ENCODE results near the gene KLK4. TPM values are rescaled to one million over a fixed set of nuclear protein-coding genes. Genes with fewer than 3 reads are reported as not detected.

The KLK4 gene
- total and polyA plus RNA-seq, 9 of the 15 experiments (the other 6 are each of a cell fraction or from before 2014, with no cell fraction given) = not detected

- TF ChIP-seq MCM5 (IDR thresholded peaks at IDR 0.05; ENCODE audit: low read depth) = no peak
These were observed 14.5 kb upstream of the KLK4 start (continued) for GRCh38 chr19:50925734-50926133.

- H3K27ac ChIP-seq (ENCODE audit: extremely low read depth, low read depth, low read length) = no peak overlapping the region
- no peak overlapping the region for H3K4me2 ChIP-seq (ENCODE audit: insufficient read depth, low read length)
- ATAC-seq = no peak
- peaks cover 6 to 29% of the 10 kb centered on the region in 2 experiments; a peak in 3 of 5 replicates for H3K27me3 ChIP-seq (ENCODE audit: control insufficient read depth in 2 of 2, insufficient read depth in 2 of 2, low read length in 2 of 2)
- no peak overlapping the region for H3K9ac ChIP-seq (ENCODE audit: insufficient read depth in 1 of 2, low read depth in 2 of 2, low read length in 2 of 2)
- H3K4me3 ChIP-seq = no peak overlapping the region
- no TSS peak for BruUV-seq (replicated peaks)
- intact Hi-C loops (cut with micrococcal nuclease) (loop anchor here (5.0 kb wide), 2 partner anchors 52 to 387 kb away; partner anchors contain the start of gene KLK2), in situ Hi-C loops (cut with MboI) (no loop called here)
- H2AFZ ChIP-seq (ENCODE audit: low read depth, low read length) = no peak overlapping the region
- no peaks in the 10 kb centered on the region for H3K9me3 ChIP-seq (replicated peaks; ENCODE audit: control insufficient read depth, insufficient read depth, low read depth, low read length)
- CTCF ChIA-PET (ENCODE audit: low intra/inter-chr PET ratio) = interaction anchor here (0.7 kb wide), 1 partner anchor 170 kb away, joined by 5 read pairs; no protein-coding TSS in a partner anchor
- no peaks in the 10 kb centered on the region for H3K36me3 ChIP-seq (ENCODE audit: control insufficient read depth, insufficient read depth, low read length)
- no peaks in the 10 kb centered on the region for H3K79me2 ChIP-seq (ENCODE audit: control insufficient read depth, insufficient read depth, low read length)
- no peak for DNase-seq (ENCODE audit: extremely low read depth in 1 of 4, low spot score in 3 of 4)
- TF ChIP-seq ZNF324 (CRISPR knock-in tag; IDR thresholded peaks at IDR 0.05) = no peak
- TF ChIP-seq KDM5B (IDR thresholded peaks at IDR 0.05; ENCODE audit: insufficient replicate concordance, low read depth, low read length) = no peak
- no peak for TF ChIP-seq ZNF134 (CRISPR knock-in tag; conservative IDR thresholded peaks at IDR 0.05)
- 0 out of 2 replicates have a peak, but pooled peaks cover 6% of the 10 kb centered on the region for H4K20me1 ChIP-seq (replicated peaks; ENCODE audit: control insufficient read depth, insufficient read depth, low read length)
- FAIRE-seq = no peak
- WGBS (ENCODE audit: insufficient coverage, low coverage, missing lambda C conversion rate) = 5% methylated on average over 6 of the region's 6 CpGs
- POLR2A ChIA-PET = interaction anchor here (0.7 to 0.9 kb wide), 2 partner anchors 77 to 128 kb away, joined by 3 read pairs; no protein-coding TSS in a partner anchor
- H3K4me1 ChIP-seq (replicated peaks in 1 of 2; ENCODE audit: control insufficient read depth in 2 of 2, insufficient read depth in 2 of 2, low read length in 2 of 2) = no peaks in the 10 kb centered on the region
- no peaks in the 10 kb centered on the region for H3K9me1 ChIP-seq (ENCODE audit: control insufficient read depth, insufficient read depth, low read length)
These were observed 13.4 kb upstream of the KLK4 start for GRCh38 chr19:50924586-50924985.

Measured in K562 (cell line).